NCI-H526 treated with DMSO at 0.1 percent for 48 hours (cell line): ENCODE measurements around the gene INAFM1.

Source experiments
- DNase-seq: peaks from one replicate; lab custom pipeline; 2025; lab: John Stamatoyannopoulos, UW

Gene INAFM1

GRCh38 chr19:47310323-47310722 lies 35.6 kb downstream of the INAFM1 start:
- no peak for DNase-seq

GRCh38 chr19:47310819-47311218 lies 36.1 kb downstream of the INAFM1 start:
- DNase-seq = no peak

DNA sequence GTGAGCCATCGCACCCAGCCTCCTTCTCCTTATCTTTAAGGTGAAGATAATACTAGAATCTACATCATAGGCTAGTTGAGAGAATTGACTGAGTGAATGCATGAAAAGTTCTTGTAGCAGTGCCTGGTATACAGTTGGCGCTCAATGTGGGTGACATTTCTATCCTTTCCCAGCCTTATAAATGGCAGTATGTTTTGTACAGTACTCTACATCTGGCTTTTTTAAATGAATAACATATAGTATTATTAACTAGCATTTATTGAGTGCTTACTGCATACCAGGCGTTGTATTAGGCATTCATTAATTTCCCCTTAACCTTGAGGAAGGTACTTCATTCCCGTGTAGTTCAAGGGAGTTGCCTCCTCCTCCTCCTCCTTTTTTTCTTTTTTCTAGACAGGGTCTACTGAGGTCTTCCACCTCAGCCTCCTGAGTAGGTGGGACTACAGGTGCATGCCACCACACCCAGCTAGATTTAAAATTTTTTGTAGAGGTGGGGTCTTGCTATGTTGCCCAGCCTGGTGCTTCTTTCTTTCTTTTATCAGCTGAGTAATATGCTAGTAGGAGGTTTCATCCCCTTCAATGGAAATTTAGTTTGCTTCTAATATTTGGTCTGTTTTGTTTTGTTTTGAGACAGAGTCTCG lies 37.8 kb downstream of the INAFM1 start:
- DNase-seq = no peak

DNA sequence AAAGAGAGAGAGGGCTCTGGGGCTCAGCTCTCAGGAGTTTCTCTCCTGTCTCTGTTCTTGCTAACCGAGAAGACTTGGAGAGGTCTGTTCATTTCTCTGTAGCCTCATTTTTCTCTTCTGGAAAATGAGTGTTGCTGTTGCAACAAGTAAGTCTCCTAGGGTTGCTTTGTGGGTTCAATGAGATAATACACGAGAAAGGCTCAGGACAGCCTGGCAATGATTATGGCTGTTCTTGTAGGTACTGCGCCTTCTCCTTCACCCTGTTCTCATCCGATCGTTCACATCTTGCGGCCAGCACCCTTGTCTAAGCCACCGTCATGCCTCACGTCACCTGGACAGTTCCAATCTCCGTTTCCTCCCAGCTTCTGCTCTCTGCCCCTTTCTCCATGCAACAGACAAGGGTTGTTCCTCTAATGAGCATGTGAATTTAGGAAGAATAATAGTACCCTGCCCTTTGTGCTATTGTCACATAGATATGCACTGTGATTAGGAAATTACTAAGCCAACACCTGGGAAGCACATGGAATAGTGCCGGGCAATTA lies 39.1 kb downstream of the INAFM1 start:
- no peak for DNase-seq

DNA sequence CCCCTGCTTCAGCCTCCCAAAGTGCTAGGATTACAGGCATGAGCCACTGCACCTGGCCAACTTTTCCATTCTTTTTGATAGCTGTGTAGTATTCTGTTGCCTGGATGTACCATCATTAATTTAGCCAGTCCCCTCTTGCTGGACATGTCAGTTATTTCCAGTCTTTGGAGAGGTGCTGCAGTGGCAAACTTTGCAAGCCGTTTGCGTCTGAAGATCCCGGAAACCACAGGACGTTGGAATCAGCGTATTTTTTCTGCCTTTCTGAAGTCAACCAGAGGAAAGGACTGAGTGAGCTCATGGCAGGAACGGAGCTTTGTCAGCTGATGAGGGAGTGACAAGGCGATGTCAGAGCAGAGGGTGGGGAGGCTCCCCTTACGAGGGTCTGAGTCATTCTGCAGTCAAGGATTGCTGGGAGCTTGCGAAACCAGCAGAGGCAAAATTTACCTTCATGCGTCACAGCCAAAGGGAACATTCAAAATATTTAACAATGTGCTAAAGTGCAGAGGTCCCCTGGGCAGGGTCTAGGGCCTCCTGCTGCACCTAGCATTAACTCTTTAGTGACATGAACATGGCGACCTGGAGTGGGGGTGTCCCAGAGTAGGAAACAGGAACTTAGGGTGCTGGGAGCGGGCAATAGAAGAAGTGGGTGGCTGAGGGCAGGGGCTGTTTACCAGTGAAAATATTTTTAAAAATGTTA lies 40.6 kb downstream of the INAFM1 start:
- DNase-seq = no peak

DNA sequence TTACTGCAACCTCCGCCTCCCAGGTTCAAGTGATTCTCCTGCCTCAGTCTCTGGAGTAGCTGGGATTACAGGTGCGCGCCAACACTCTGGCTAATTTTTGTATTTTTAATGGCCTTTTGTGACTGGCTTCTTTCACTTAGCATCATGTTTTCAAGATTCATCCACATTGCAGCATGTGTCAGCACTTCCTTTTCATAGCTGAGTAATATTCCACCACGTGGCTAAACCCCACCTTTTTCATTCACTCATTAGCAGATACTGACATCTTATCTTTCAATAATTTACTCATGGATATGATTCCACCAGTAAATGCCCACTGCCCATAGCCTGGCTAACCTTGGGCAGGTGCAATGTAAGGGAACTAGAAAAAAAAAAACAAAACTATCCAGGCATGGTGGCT lies 41.8 kb downstream of the INAFM1 start:
- no peak for DNase-seq

GRCh38 chr19:47319923-47320871 lies 45.5 kb downstream of the INAFM1 start:
- no peak for DNase-seq

- DNase-seq = no peak
Observed at GRCh38 chr19:47321630-47322029, 46.9 kb downstream of the INAFM1 start.

DNA sequence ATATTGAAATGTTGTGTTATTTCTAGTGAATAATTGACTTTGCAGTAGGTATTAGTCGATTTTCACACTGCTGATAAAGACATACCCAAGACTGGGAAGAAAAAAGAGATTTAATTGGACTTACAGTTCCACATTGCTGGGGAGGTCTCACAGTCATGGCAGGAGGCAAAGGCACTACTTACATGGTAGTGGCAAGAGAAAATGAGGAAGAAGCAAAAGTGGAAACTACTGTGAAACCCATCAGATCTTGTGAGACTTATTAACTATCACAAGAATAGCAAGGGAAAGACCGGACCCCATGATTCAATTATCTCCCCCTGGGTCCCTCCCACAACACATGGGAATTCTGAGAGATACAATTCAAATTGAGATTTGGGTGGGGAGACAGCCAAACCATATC lies 47.4 kb downstream of the INAFM1 start:
- DNase-seq = no peak

DNA sequence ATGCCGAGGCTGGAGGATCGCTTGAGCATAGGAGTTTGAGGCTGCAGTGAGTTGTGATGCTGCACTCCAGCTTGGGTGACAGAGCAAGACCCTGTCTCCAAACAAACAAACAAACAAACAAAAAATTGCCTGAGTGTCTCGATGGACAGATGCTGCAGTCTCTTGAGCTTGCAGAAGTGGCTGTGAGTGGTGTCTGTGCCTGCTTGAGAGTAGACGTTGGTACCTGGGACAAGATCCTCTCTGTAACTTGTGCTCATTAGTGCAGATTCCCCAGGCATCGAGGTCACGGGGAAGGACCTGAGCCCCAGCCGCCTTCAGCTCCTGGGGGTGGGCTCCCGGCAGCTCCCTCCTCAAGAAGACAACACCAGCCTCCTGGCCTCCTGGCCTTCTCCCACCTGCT lies 48.7 kb downstream of the INAFM1 start:
- no peak for DNase-seq

DNA sequence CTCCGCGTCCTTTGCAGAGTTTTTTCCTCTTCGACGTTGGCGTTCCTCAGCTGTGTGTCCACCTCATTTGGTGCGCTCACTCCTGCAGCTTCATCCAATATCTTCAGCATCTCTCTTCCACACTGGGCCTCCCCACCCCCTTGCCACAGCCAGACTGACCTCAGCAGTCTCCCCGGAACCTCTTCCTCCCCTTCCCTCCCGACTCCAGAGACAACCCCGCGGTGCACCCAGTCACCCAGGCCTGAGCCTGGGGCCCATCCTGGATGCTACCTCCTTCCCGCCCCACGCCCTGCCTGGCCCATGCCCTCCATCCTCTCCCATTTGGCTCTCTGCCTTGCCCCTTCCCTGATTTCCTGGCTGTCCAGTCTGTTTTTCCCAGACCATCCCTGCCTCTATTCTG lies 49.2 kb downstream of the INAFM1 start:
- DNase-seq = no peak

- DNase-seq = no peak
Observed at GRCh38 chr19:47324502-47324901, 49.8 kb downstream of the INAFM1 start.
